HCT116 (cell line): ENCODE results near the gene MAST4. TPM values are rescaled to one million over a fixed set of nuclear protein-coding genes. Genes with fewer than 3 reads are reported as not detected.

ENCODE experiments used
- ATAC-seq: fragments of 200-7000 bp; cut with Tn5 transposase; 2 replicates; pipeline ENCODE4 v1.9.1; 2020; ENCODE audit warnings: mild to moderate bottlenecking, moderate library complexity
- BruUV-seq: library from RNA; stranded (reverse); fragments of 400-500 nt; replicated peaks from 2 replicates; lab custom pipeline; 2021; lab: Mats Ljungman, UMichigan
- CTCF ChIA-PET: fragments of 300-600 bp; sonication (Branson Sonifier 250); formaldehyde crosslinking; loops from one replicate; lab custom pipeline; 2021; ENCODE audit warnings: antibody characterized with exemption; lab: Charles Lee
- POLR2A ChIA-PET: fragments of 300-600, 350-600 bp; sonication (Branson Sonifier 250); formaldehyde crosslinking; loops from one replicate; lab custom pipeline; 2021; ENCODE audit warnings: antibody characterized with exemption; lab: Charles Lee
- RAD21 ChIA-PET, 2 experiments: fragments of 300-600 bp; sonication (Branson Sonifier 250); formaldehyde crosslinking; loops; one replicate each; lab custom pipeline; 2023; ENCODE audit warnings: low total read pairs in 2 of 2; ENCODE audit not compliant: uncharacterized antibody in 2 of 2, unreplicated experiment in 2 of 2, low non-redundant PET in 1 of 2; lab: Charles Lee
- DNase-seq: peaks from one replicate; pipeline ENCODE4 v3.0.0-alpha.2; 2010; ENCODE audit warnings: low read depth, low spot score
- H2AFZ ChIP-seq: fragments of 200-600 bp; shearing (Covaris generic), sonication (generic); 2 replicates; pipeline ENCODE4 v1.6.1; 2017; ENCODE audit warnings: low read depth, mixed run types, mixed read lengths, antibody characterized with exemption, low read length; ENCODE audit not compliant: poor library complexity, severe bottlenecking
- H3K27ac ChIP-seq: 2 replicates; pipeline ENCODE4 v1.5.1; 2012; ENCODE audit warnings: low read depth, low read length
- H3K27me3 ChIP-seq: fragments of 200-600 bp; sonication (generic); 2 replicates; pipeline ENCODE4 v1.6.1; 2016; ENCODE audit warnings: mixed run types, low read length, mixed read lengths; ENCODE audit not compliant: insufficient read depth
- H3K36me3 ChIP-seq, 2 experiments: fragments of 200-500 bp in 1 of 2; fragments of 200-600 bp in 1 of 2; sonication (Bioruptor generic) in 1 of 2; sonication (generic) in 1 of 2; 2 replicates each; pipeline versions ENCODE4 v1.5.1 to v1.6.1; 2014 to 2016; ENCODE audit warnings: low read length in 2 of 2, inconsistent platforms in 1 of 2, mixed read lengths in 1 of 2, mixed run types in 1 of 2; ENCODE audit not compliant: insufficient read depth in 2 of 2, control insufficient read depth in 1 of 2
- H3K4me1 ChIP-seq, 2 experiments: fragments of 200-600 bp in 1 of 2; sonication (generic) in 1 of 2; 2 replicates each; pipeline versions ENCODE4 v1.5.1 to v1.6.1; 2012 to 2017; ENCODE audit warnings: low read length in 2 of 2, inconsistent platforms in 1 of 2, mild to moderate bottlenecking in 1 of 2, mixed read lengths in 1 of 2, mixed run types in 1 of 2, moderate library complexity in 1 of 2; ENCODE audit not compliant: insufficient read depth in 2 of 2, control insufficient read depth in 1 of 2
- H3K4me2 ChIP-seq: fragments of 200-600 bp; sonication (generic); 2 replicates; pipeline ENCODE4 v1.6.1; 2017; ENCODE audit warnings: mixed run types, low read length, mixed read lengths
- H3K4me3 ChIP-seq, 2 experiments: fragments of 200-600 bp in 1 of 2; sonication (generic) in 1 of 2; replicated peaks in 1 of 2; 2 replicates each; pipeline ENCODE4 v1.5.1; 2011 to 2016; ENCODE audit warnings: low read length in 2 of 2, control low read depth in 1 of 2, low read depth in 1 of 2, mild to moderate bottlenecking in 1 of 2, mixed read lengths in 1 of 2, mixed run types in 1 of 2
- H3K79me2 ChIP-seq: fragments of 200-600 bp; sonication (generic); 2 replicates; pipeline ENCODE4 v1.6.1; 2017; ENCODE audit warnings: mild to moderate bottlenecking, mixed run types, low read length, moderate library complexity, mixed read lengths; ENCODE audit not compliant: insufficient read depth
- H3K9ac ChIP-seq: fragments of 200-600 bp; sonication (generic); 2 replicates; pipeline ENCODE4 v1.6.1; 2016; ENCODE audit warnings: low read length, mixed read lengths
- H3K9me2 ChIP-seq: fragments of 200-600 bp; sonication (generic), shearing (Covaris generic); 2 replicates; pipeline ENCODE4 v1.6.1; 2017; ENCODE audit warnings: mixed run types, mild to moderate bottlenecking, moderate library complexity; ENCODE audit not compliant: insufficient read depth
- H3K9me3 ChIP-seq, 2 experiments: fragments of 200-500 bp in 1 of 2; fragments of 200-600 bp in 1 of 2; sonication (Bioruptor generic) in 1 of 2; sonication (generic) in 1 of 2; 2 replicates each; pipeline ENCODE4 v1.6.1; 2014 to 2017; ENCODE audit warnings: low read length in 2 of 2, mixed read lengths in 2 of 2, inconsistent platforms in 1 of 2, low read depth in 1 of 2, mild to moderate bottlenecking in 1 of 2, mixed run types in 1 of 2, moderate library complexity in 1 of 2; ENCODE audit not compliant: control insufficient read depth in 1 of 2, insufficient read depth in 1 of 2
- H4K20me1 ChIP-seq: fragments of 200-600 bp; sonication (generic), shearing (Covaris generic); 2 replicates; pipeline ENCODE4 v1.6.1; 2017; ENCODE audit warnings: mixed run types, mild to moderate bottlenecking, moderate library complexity; ENCODE audit not compliant: insufficient read depth
- CEBPB ChIP-seq: IDR thresholded peaks from 2 replicates; pipeline ENCODE4 v1.6.1; 2012; ENCODE audit warnings: low read depth
- CTCF ChIP-seq, 3 experiments: fragments of 200-600 bp in 1 of 3; sonication (generic) in 1 of 3; IDR thresholded peaks in 2 of 3; conservative IDR thresholded peaks in 1 of 3; 2 replicates each; pipeline ENCODE4 v1.5.1; 2012 to 2017; ENCODE audit warnings: low read depth in 2 of 3, low read length in 2 of 3, antibody characterized with exemption in 1 of 3, borderline replicate concordance in 1 of 3, control low read depth in 1 of 3, mild to moderate bottlenecking in 1 of 3, mixed read lengths in 1 of 3, mixed run types in 1 of 3, moderate library complexity in 1 of 3; ENCODE audit not compliant: insufficient read depth in 1 of 3
- EGR1 ChIP-seq: IDR thresholded peaks from 2 replicates; pipeline ENCODE4 v1.6.1; 2012; ENCODE audit warnings: low read depth
- EZH2phosphoT487 ChIP-seq: fragments of 200-600 bp; IDR thresholded peaks from 2 replicates; pipeline ENCODE4 v1.6.1; 2018; ENCODE audit warnings: antibody characterized with exemption, borderline replicate concordance
- JUND ChIP-seq: IDR thresholded peaks from 2 replicates; pipeline ENCODE4 v1.6.1; 2012
- MAX ChIP-seq: IDR thresholded peaks from 2 replicates; pipeline ENCODE4 v1.6.1; 2012
- POLR2AphosphoS5 ChIP-seq: IDR thresholded peaks from 2 replicates; pipeline ENCODE4 v1.6.1; 2011; ENCODE audit warnings: mild to moderate bottlenecking, low read depth, low read length, moderate library complexity
- REST ChIP-seq: IDR thresholded peaks from 2 replicates; pipeline ENCODE4 v1.6.1; 2012; ENCODE audit warnings: low read depth
- SP1 ChIP-seq: IDR thresholded peaks from 2 replicates; pipeline ENCODE4 v1.6.1; 2012; ENCODE audit warnings: low read depth
- SRF ChIP-seq: IDR thresholded peaks from 2 replicates; pipeline ENCODE4 v1.6.1; 2012; ENCODE audit warnings: low read depth
- TCF7L2 ChIP-seq: IDR thresholded peaks from 2 replicates; pipeline ENCODE4 v1.7.0; 2011; ENCODE audit warnings: borderline replicate concordance, inconsistent platforms; ENCODE audit not compliant: insufficient read depth, insufficient read length; ENCODE audit errors: extremely low read depth
- YY1 ChIP-seq: IDR thresholded peaks from 2 replicates; pipeline ENCODE4 v1.6.1; 2011; ENCODE audit warnings: low read length, low read depth, moderate library complexity, mild to moderate bottlenecking; ENCODE audit not compliant: insufficient replicate concordance; ENCODE audit errors: extremely low read depth
- ZFX ChIP-seq: fragments of 450-650 bp; IDR thresholded peaks from 2 replicates; pipeline ENCODE4 v1.6.1; 2017
- intact Hi-C: fragments of 100-400 bp; cut with micrococcal nuclease; formaldehyde crosslinking; loops from 2 replicates; pipeline ENCODE4 v1.10.0; 2022
- total RNA-seq: library from RNA; stranded (reverse); gene quantifications from one replicate; pipeline ENCODE4 v1.2.1, GENCODE V29; 2021; ENCODE audit not compliant: unreplicated experiment

Gene MAST4
- total RNA-seq, 1 experiment from 2014 or later, result 1.1 TPM

GRCh38 chr5:66897356-66897755 lies 301.2 kb downstream of the MAST4 start:
- no peaks in the 10 kb centered on the region for H3K9me2 ChIP-seq
- DNase-seq, result no peak
- H3K4me2 ChIP-seq, result no peak overlapping the region
- H3K9me3 ChIP-seq, result no peaks in the 10 kb centered on the region
- H3K79me2 ChIP-seq, result no peaks in the 10 kb centered on the region
- H3K36me3 ChIP-seq, result no peaks in the 10 kb centered on the region
- H3K9ac ChIP-seq, result no peak overlapping the region
- CTCF ChIA-PET, result no interaction called here
- no TSS peak for BruUV-seq
- H2AFZ ChIP-seq, result no peak overlapping the region
- no peak for TF ChIP-seq CTCF (IDR thresholded peaks at IDR 0.05 in 2 of 3, conservative IDR thresholded peaks at IDR 0.05 in 1 of 3; ENCODE audit: borderline replicate concordance in 1 of 3, insufficient read depth in 1 of 3, low read depth in 2 of 3, low read length in 2 of 3)
- no peak for TF ChIP-seq EZH2phosphoT487
- TF ChIP-seq JUND, result no peak
- TF ChIP-seq YY1, result no peak
- TF ChIP-seq SRF, result no peak
- no peak for TF ChIP-seq MAX
- no peak for TF ChIP-seq POLR2AphosphoS5
- TF ChIP-seq TCF7L2, result no peak
- TF ChIP-seq CEBPB, result no peak
- TF ChIP-seq ZFX, result no peak
- TF ChIP-seq EGR1, result no peak
- TF ChIP-seq REST, result no peak
- no peak for TF ChIP-seq SP1
- H3K27me3 ChIP-seq, result peaks cover 47% of the 10 kb centered on the region
- POLR2A ChIA-PET, result no interaction called here
- no peak overlapping the region for H3K4me3 ChIP-seq
- intact Hi-C loops, result no loop called here
- no peak overlapping the region for H3K27ac ChIP-seq
- H4K20me1 ChIP-seq, result no peaks in the 10 kb centered on the region
- no peaks in the 10 kb centered on the region for H3K4me1 ChIP-seq
- no peak for ATAC-seq
- RAD21 ChIA-PET, result no interaction called here
